HG03060 (cell line): ENCODE measurements around the gene MTMR3.

ENCODE experiments used
- ATAC-seq: cut with Tn5 transposase; IDR thresholded peaks from one replicate; pipeline ENCODE4 v1.9.1; 2021; ENCODE audit warnings: low read depth, moderate number of reproducible peaks; ENCODE audit not compliant: unreplicated experiment

The MTMR3 gene

DNA sequence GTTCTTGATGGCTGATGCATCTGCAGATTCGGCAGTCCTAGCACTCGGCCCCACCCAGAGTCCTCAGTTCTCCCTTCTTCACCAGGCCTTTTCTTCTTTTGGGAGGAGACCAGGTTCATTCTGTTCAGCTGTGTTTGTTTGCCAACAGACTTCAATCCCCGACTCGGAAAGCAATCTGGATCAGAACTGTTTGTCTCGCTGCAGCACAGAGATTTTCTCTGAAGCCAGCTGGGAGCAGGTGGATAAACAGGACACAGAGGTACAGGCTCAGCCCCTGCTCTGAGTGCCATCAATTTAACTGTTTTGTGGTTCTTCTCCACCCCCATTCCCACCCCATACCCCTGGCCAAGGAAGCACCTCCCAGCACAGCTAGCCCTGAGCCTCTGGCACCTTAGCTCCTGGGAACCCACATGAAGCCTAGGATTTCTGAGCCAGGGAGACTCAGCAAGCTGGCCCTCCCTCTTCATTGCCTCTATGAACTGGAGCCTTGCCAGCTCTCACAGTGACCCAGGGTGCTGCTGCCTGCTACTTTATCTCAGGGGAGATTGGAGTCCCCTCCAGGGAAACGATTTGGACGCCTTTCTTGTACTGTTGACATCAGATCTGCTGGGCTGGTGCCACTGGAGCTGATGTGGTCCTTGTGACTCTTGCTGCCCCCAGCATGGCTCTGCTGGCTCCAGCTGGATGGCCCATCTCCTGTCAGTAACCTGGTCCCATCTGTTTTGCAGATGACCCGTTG is 139.1 kb downstream of the MTMR3 start:
- no peak for ATAC-seq

- ATAC-seq: no peak
Observed at GRCh38 chr22:30023099-30023660, 140.2 kb downstream of the MTMR3 start.

- no peak for ATAC-seq
Observed at GRCh38 chr22:30024231-30024630, 141.3 kb downstream of the MTMR3 start.

GRCh38 chr22:30025221-30025620 is 142.2 kb downstream of the MTMR3 start:
- no peak for ATAC-seq

GRCh38 chr22:30026756-30027155 is 143.8 kb downstream of the MTMR3 start:
- no peak for ATAC-seq

DNA sequence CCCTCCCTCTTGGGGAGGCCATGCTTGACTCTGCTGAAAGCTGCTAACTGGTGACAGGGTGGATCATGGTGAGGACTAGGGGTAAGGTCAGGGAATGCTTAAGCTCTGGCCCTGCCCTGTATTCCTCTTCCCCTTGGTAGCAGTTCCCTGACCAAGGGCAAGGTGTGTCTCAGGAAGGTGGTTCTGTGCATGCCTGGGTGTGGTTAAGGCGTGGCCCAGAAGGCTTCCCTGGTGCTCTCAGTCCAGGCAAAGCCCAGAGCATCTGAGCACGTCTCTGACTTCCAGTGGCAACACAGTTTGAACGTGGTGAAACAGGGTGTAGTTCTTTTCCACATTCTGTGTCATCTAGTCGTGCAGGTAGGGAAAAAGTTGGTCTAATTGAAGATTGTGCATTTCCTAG is 144.2 kb downstream of the MTMR3 start:
- no peak for ATAC-seq

- no peak for ATAC-seq
Observed at GRCh38 chr22:30027791-30028190, 144.8 kb downstream of the MTMR3 start.

GRCh38 chr22:30028731-30029130 is 145.8 kb downstream of the MTMR3 start:
- no peak for ATAC-seq

GRCh38 chr22:30029512-30029911 is 146.5 kb downstream of the MTMR3 start:
- no peak for ATAC-seq

DNA sequence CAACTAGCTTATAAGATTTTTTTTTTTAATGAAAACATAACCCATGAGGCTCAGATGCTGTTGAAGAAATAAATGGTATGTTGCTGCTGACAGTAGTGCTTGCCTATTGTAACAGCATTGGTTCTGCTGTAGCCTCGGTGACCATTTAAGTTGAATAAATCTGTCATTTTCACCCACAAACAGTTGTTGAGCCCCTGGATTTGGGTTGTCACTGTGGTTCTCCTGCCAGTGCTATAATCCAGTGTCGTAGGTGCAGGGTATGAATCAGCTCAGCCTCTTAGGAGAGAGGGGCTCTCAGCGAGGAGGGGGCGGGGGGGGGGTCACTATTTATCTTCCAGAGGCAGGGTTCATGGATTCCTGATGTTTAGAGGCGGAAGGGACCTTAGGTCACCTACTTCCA is 147.4 kb downstream of the MTMR3 start:
- no peak for ATAC-seq

DNA sequence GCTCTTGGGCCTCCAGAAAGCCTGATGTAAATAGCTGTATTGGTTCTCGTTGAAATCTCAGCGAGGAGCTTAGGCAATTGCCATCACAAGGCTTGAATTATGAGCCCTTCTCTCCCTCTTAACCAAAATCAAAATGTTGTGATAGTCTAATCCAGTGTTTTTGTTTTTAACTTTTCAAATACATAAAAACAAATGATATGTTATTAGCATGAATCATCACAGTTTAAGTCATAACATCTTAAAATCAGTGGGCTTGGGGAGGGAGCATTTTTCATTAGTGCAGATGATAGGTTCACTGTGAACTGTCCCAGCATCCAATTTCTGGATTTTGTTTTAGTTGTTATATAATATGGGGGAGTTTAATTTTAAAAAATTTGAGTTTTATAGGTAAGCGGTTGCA is 148.4 kb downstream of the MTMR3 start:
- ATAC-seq: no peak

DNA sequence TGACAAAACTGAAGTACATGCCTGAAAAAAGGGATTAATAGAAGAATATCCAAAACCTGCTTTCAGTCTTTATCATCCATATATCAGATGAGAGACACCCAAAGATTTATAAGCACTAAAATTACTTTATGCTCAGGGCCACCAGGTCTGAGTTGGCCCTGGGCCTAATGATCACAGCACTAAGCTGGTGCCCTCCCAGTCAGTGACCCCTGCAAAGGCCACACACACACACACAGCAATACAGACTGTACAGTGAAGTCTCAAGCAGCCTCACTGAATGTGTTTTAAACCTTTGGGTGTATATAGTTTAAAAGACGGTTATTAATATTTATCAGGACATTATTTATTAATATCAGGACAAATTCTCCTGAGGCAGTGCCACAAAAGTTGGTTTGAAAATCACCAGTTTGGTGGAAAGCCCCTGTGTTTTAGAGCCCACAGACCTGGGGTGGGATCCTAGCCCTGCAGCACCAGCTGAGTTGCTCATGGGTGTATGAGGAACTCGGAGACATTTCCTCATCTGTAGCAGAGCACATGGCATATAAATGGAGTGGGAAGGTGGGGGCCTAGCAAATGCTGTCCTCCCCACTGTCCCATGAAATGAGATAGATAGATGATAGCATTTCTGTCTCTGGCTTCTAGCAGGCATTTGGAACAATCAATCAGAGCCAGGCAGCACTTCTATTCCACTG is 148.9 kb downstream of the MTMR3 start:
- ATAC-seq: no peak

DNA sequence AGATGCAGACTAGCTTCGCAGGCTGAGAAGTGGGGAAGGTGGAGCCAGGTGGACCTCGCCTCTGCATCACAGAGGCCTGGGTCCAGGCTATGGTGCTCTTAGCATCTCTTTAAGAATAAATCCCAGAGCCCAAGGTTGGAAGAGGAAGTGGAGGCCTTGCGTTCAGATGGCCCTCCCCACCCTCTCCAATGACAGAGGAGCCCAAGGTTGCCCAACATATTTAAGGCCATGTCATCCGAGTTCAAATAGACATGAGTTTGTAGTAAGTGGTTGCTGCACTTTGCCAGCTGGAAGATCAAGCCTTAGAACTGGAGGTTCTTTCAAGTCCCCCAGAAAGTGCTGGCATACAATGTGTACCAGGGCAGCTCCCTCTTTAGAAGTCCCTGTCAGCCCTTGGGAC is 150.2 kb downstream of the MTMR3 start:
- no peak for ATAC-seq

- ATAC-seq: no peak
Observed at GRCh38 chr22:30033901-30034300, 150.9 kb downstream of the MTMR3 start.

- ATAC-seq: no peak
Observed at GRCh38 chr22:30036656-30037055, 153.7 kb downstream of the MTMR3 start.

- ATAC-seq: no peak
Observed at GRCh38 chr22:30038219-30038618, 155.2 kb downstream of the MTMR3 start.

DNA sequence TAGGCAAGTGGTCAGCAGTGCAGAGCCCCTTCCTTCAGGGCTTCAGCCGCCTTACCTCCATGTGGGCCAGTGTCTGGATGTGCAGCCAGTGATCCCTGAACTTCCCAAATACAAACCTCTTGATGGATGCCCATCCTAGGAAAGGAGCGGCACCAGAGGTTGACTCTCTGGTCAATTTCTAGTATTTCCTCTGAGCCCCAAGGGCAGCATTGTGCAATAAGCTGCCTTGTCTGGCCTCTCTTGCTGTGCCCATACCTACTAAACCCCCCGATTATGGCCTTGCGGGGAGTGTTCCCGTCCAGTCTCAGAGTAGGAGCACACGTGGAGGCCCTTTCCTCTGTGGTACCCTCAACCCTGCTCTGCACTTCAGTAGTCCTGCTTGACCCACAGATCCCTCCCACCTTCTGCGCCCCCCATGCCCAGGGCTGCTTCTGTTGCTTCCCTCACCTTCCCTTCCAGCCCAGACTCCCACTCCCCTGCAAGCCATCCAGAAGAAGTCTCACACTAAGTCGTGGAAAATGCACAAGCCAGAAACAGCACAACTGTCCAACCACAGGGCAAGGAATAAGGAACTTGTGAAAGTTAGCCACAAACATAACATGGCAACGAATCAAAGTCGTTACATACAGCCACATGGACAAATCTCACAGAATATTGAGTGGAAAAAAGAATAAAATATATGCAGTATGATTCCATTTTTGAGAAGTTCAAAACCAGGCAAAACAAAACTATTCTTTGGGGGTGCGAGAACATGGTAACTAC is 157.7 kb downstream of the MTMR3 start:
- ATAC-seq: no peak

DNA sequence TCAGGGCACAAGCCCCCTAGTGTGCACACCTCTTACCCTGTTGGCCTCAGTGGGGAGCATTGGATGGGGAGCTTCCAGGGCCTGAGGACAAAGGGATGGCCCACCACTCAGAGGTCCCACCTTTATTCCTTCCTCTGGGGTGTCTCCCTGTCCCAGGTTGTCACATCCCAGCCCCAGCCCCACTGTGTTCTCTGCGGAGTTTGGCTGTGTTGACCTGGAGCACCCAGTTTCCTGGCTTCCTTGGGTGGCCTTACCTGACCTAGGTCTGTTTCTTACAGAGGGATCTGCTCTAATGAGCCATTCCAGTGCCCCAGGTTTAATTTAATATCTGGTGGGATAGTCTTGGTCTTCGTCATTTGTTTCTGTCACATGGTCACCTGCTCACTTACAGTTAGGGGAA is 158.5 kb downstream of the MTMR3 start:
- ATAC-seq: no peak

- ATAC-seq: no peak
Observed at GRCh38 chr22:30041881-30042280, 158.9 kb downstream of the MTMR3 start.

GRCh38 chr22:30043161-30043560 is 160.2 kb downstream of the MTMR3 start:
- no peak for ATAC-seq

DNA sequence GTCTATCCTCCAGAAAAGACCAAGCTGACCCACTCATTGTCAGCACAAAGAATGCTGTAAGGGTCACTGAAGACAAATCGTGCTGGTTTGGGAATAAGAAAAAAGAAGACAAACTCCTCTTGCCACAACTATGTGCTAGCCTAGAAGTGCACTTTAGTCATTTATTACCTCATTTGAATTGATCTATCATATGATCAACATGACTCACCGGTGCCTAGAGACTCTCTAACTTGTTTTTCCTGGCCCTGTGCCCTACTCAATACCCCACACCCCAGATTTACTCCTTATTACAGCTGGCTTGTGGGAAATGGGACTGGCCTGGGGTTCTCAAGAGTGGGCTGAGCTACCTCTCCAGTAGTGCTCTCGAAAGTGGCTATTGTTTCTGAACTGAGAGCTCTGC is 161.4 kb downstream of the MTMR3 start:
- ATAC-seq: no peak
